Activated CD8-positive, alpha-beta memory T cell treated with anti-CD3 and anti-CD28 coated beads, Interleukin-2, amount 50 U/mL, for 48 hours (primary cell): ENCODE results near the gene UCMA.

Experiments used
- DNase-seq: peaks from one replicate; pipeline ENCODE4 v3.0.0-alpha.2; 2020

The UCMA gene

DNA sequence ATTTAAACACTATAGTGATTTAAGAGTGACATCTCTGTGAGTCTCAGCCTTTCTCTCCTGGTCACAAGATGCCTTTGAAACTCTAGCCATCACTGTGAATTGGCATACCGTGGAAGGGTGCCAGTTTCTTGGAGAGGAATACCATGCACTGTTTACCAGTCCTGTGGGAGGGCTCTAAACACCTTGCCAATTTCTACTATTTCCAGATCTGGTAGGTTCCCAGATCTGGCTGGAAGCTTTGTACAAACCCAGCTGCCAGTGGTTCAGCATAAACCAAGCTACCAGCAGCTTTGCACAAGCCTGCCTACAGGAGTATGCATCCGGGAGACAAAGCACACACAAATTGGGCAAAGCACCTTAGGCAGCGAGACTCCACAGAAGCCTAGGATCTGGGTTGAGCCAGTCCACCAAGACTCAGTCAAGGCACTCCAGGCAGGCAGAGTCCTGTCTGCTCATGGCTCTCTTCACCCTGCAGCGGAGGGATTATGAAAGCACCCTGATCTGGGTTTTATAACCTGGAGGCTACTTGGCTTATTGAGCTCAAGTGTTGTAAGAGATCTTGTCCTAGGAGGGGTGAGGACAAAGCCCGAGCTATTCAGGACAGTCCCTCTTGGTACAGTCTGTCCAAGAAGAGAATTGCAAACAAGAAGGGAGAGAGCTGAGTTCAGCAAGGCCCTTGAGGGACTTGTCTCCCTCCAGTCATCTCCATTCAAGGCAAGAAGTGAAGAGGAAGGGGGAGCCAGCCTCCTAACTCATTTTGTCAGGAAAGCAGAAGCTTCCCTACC is 49.3 kb downstream of the UCMA start:
- DNase-seq = no peak

DNA sequence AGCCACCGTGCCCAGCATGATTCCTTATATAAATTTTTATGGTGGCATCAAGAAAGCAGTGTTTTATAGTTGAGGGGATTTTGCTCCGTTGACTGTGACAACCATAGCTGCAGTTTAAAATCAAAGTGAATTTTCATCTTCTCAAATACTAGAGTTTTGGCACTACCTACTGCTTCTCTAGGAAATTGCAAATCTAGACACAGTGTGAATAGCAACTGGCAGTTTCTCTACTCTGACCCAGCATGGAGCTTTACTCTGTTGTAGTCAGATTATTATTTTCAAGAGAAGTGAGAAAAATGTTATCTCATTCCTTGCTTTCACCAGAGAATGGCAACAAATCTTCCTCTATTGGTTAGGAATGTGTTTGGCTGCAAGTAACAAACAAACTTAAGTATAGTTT is 49.9 kb downstream of the UCMA start:
- DNase-seq = no peak

GRCh38 chr10:13183625-13184024 is 50.5 kb downstream of the UCMA start:
- no peak for DNase-seq

DNA sequence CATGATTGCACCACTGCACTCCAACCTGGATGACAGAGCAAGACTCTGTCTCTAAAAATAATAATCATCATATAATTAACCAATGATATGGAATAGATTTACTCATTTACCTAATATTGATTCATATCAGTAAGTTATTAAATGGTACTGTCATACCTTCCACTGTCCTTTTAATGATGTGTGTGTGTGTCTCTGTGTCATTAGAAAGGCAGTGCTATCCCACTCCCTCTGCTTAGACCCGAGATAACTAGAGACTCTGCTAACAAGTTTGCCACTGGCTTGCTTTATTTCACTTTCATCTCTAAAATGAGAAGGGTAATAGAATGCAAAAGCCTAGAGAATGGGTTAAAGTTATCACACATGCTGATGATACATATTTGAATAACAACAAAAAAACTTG is 51.8 kb downstream of the UCMA start:
- no peak for DNase-seq

DNA sequence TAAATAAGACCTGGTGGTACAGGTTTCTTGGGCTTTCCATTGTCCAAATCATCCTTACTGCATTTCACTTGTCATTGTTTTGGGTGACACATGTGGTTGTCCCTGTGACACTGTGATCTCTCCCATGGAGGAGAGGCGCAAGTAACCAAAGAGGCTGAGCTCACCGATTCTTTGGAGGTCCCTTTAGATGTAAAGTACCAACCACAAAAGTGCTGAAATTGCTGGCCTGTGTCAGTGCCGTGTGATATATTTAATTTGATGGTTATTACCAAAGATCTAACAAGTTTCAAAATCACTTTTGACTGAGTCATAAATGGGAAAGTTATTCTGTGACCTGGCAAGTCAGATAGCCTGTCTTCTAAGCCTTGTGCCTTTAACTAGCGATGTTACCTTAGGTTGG is 53.4 kb downstream of the UCMA start:
- DNase-seq = no peak

- no peak for DNase-seq
Observed at GRCh38 chr10:13173616-13174015, 60.6 kb downstream of the UCMA start.
